GM12872 (cell line): Measurements from ENCODE around the gene HOXB3.

ENCODE experiments used
- CTCF ChIP-seq: IDR thresholded peaks from 3 replicates; pipeline ENCODE4 v1.5.1; 2011; ENCODE audit warnings: low read depth, mild to moderate bottlenecking, low read length, moderate library complexity; ENCODE audit not compliant: insufficient read depth

HOXB3 gene

GRCh38 chr17:48623583-48623982 lies 33.5 kb upstream of the HOXB3 start:
- no peak for TF ChIP-seq CTCF

GRCh38 chr17:48622857-48623256 lies 32.8 kb upstream of the HOXB3 start:
- no peak for TF ChIP-seq CTCF

- TF ChIP-seq CTCF: no peak
These were observed 31.7 kb upstream of the HOXB3 start for GRCh38 chr17:48621410-48622392.

GRCh38 chr17:48620461-48621139 lies 30.6 kb upstream of the HOXB3 start:
- TF ChIP-seq CTCF: no peak

GRCh38 chr17:48619826-48620449 lies 29.9 kb upstream of the HOXB3 start:
- no peak for TF ChIP-seq CTCF

- TF ChIP-seq CTCF: peak; percentile 88
These were observed 28.3 kb upstream of the HOXB3 start for GRCh38 chr17:48618256-48618896.
